Renal pelvis (tissue), 12 donors: ENCODE results near the gene CWC15. TPM values are rescaled to one million over a fixed set of nuclear protein-coding genes. Genes with fewer than 3 reads are reported as not detected.
"Not testable (repeated sequence)": the region's sequence is repeated elsewhere in the genome, so short reads cannot be mapped to it uniquely, and the experiment has no call there.

Experiments used
- DNase-seq: peaks from one replicate; pipeline ENCODE4 v3.0.0-alpha.2; 2013
- long read RNA-seq, 16 experiments: transcript quantifications; one replicate each; lab custom pipeline, GENCODE V29; 2026
- polyA plus RNA-seq, 3 donors: library from polyadenylated mRNA; unstranded; fragments of 120-200 nt; gene quantifications; one replicate each; pipeline ENCODE4 v1.2.1, GENCODE V29; 2013; ENCODE audit not compliant: insufficient read length in 3 of 3

The CWC15 gene
- polyA plus RNA-seq = 100 to 1,000 TPM; 100 to 112 (median 112) TPM
- long read RNA-seq, donor 1, transcript CWC15-201 (7 exons, 1,576 nt) = major isoform, 69 of 89 reads
- long read RNA-seq, donor 1, transcript CWC15-202 (4 exons, 905 nt) = minor isoform, 5 of 89 reads
- long read RNA-seq, donor 1, partial matches to known transcripts = 11 of 89 reads
- long read RNA-seq, donor 1, other reads (novel, unspliced or antisense) = 0 of 89 reads
- long read RNA-seq, donor 2, transcript CWC15-201 (7 exons, 1,576 nt) = major isoform, 67 of 92 reads
- long read RNA-seq, donor 2, transcript CWC15-202 (4 exons, 905 nt) = minor isoform, 5 of 92 reads
- long read RNA-seq, donor 2, transcript CWC15-205 (3 exons, 559 nt) = minor isoform, 8 of 92 reads
- long read RNA-seq, donor 2, partial matches to known transcripts = 10 of 92 reads
- long read RNA-seq, donor 2, other reads (novel, unspliced or antisense) = 0 of 92 reads
- long read RNA-seq, donor 3, transcript CWC15-201 (7 exons, 1,576 nt) = major isoform, 45 of 76 reads
- long read RNA-seq, donor 3, transcript CWC15-202 (4 exons, 905 nt) = minor isoform, 6 of 76 reads
- long read RNA-seq, donor 3, partial matches to known transcripts = 19 of 76 reads
- long read RNA-seq, donor 3, other reads (novel, unspliced or antisense) = 0 of 76 reads
- long read RNA-seq, donor 4, transcript CWC15-201 (7 exons, 1,576 nt) = major isoform, 73 of 93 reads
- long read RNA-seq, donor 4, transcript CWC15-205 (3 exons, 559 nt) = minor isoform, 11 of 93 reads
- long read RNA-seq, donor 4, partial matches to known transcripts = 5 of 93 reads
- long read RNA-seq, donor 4, other reads (novel, unspliced or antisense) = 0 of 93 reads
- long read RNA-seq, donor 5, transcript CWC15-201 (7 exons, 1,576 nt) = major isoform, 24 of 38 reads
- long read RNA-seq, donor 5, transcript CWC15-202 (4 exons, 905 nt) = minor isoform, 10 of 38 reads
- long read RNA-seq, donor 5, partial matches to known transcripts = 0 of 38 reads
- long read RNA-seq, donor 5, other reads (novel, unspliced or antisense) = 0 of 38 reads
- long read RNA-seq, donor 6, transcript CWC15-201 (7 exons, 1,576 nt) = major isoform, 38 of 74 reads
- long read RNA-seq, donor 6, transcript CWC15-202 (4 exons, 905 nt) = minor isoform, 9 of 74 reads
- long read RNA-seq, donor 6, partial matches to known transcripts = 23 of 74 reads
- long read RNA-seq, donor 6, other reads (novel, unspliced or antisense) = 0 of 74 reads
- long read RNA-seq, donor 7, transcript CWC15-201 (7 exons, 1,576 nt) = major isoform, 52 of 98 reads
- long read RNA-seq, donor 7, transcript CWC15-202 (4 exons, 905 nt) = minor isoform, 9 of 98 reads
- long read RNA-seq, donor 7, partial matches to known transcripts = 35 of 98 reads
- long read RNA-seq, donor 7, other reads (novel, unspliced or antisense) = 0 of 98 reads
- long read RNA-seq, donor 8, transcript CWC15-201 (7 exons, 1,576 nt) = major isoform, 18 of 20 reads
- long read RNA-seq, donor 8, partial matches to known transcripts = 0 of 20 reads
- long read RNA-seq, donor 8, other reads (novel, unspliced or antisense) = 0 of 20 reads
- long read RNA-seq, donor 9, transcript CWC15-201 (7 exons, 1,576 nt) = major isoform, 55 of 89 reads
- long read RNA-seq, donor 9, transcript CWC15-202 (4 exons, 905 nt) = minor isoform, 6 of 89 reads
- long read RNA-seq, donor 9, partial matches to known transcripts = 21 of 89 reads
- long read RNA-seq, donor 9, other reads (novel, unspliced or antisense) = 0 of 89 reads
- long read RNA-seq, donor 10, transcript CWC15-201 (7 exons, 1,576 nt) = major isoform, 40 of 58 reads
- long read RNA-seq, donor 10, transcript CWC15-205 (3 exons, 559 nt) = minor isoform, 5 of 58 reads
- long read RNA-seq, donor 10, partial matches to known transcripts = 7 of 58 reads
- long read RNA-seq, donor 10, other reads (novel, unspliced or antisense) = 0 of 58 reads
- long read RNA-seq, donor 11, transcript CWC15-201 (7 exons, 1,576 nt) = major isoform, 28 of 46 reads
- long read RNA-seq, donor 11, partial matches to known transcripts = 12 of 46 reads
- long read RNA-seq, donor 11, other reads (novel, unspliced or antisense) = 0 of 46 reads
- long read RNA-seq, donor 12, transcript CWC15-201 (7 exons, 1,576 nt) = major isoform, 69 of 92 reads
- long read RNA-seq, donor 12, transcript CWC15-205 (3 exons, 559 nt) = minor isoform, 10 of 92 reads
- long read RNA-seq, donor 12, partial matches to known transcripts = 8 of 92 reads
- long read RNA-seq, donor 12, other reads (novel, unspliced or antisense) = 0 of 92 reads
- long read RNA-seq, donor 13, transcript CWC15-202 (4 exons, 905 nt) = minor isoform, 7 of 49 reads
- long read RNA-seq, donor 13, transcript CWC15-201 (7 exons, 1,576 nt) = major isoform, 16 of 49 reads
- long read RNA-seq, donor 13, partial matches to known transcripts = 23 of 49 reads
- long read RNA-seq, donor 13, other reads (novel, unspliced or antisense) = 0 of 49 reads
- long read RNA-seq, donor 14 = 0 reads
- long read RNA-seq, donor 15, transcript CWC15-201 (7 exons, 1,576 nt) = major isoform, 65 of 102 reads
- long read RNA-seq, donor 15, transcript CWC15-205 (3 exons, 559 nt) = minor isoform, 8 of 102 reads
- long read RNA-seq, donor 15, partial matches to known transcripts = 25 of 102 reads
- long read RNA-seq, donor 15, other reads (novel, unspliced or antisense) = 0 of 102 reads
- long read RNA-seq, donor 16, transcript CWC15-205 (3 exons, 559 nt) = minor isoform, 7 of 103 reads
- long read RNA-seq, donor 16, transcript CWC15-201 (7 exons, 1,576 nt) = major isoform, 81 of 103 reads
- long read RNA-seq, donor 16, partial matches to known transcripts = 11 of 103 reads
- long read RNA-seq, donor 16, other reads (novel, unspliced or antisense) = 0 of 103 reads

- DNase-seq = peak; percentile 97
Observed at GRCh38 chr11:94973099-94973968, at the start of gene CWC15, which contains the start of gene KDM4D. Gene CWC15 (minus strand): TSS chr11:94973556. CDS start chr11:94972185, 1,371 bp downstream. Gene KDM4D (plus strand): TSS chr11:94973709. CDS start chr11:94997373, 23,664 bp downstream.

GRCh38 chr11:95021468-95021867 is 48.1 kb upstream of the CWC15 start:
- not testable (repeated sequence) for DNase-seq

DNA sequence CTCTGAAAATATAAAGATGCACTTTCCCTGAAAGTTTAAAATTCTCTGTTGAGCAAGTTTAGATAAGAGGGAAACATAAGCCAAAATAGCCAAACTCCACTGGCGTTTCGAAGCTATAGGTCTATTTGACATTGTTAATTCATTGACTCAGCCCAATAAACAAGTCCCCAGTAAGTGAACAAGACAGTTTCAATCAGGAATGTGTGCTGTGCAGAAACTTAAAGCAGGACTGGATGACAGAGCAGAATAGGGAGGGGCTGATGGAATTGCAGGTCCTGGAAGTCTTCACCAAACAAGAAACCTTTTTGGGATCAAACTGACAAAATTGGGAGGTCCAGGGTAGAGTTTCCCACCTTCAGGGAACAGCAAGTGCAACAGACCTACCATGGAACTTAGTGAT is 42.8 kb upstream of the CWC15 start:
- DNase-seq = no peak

DNA sequence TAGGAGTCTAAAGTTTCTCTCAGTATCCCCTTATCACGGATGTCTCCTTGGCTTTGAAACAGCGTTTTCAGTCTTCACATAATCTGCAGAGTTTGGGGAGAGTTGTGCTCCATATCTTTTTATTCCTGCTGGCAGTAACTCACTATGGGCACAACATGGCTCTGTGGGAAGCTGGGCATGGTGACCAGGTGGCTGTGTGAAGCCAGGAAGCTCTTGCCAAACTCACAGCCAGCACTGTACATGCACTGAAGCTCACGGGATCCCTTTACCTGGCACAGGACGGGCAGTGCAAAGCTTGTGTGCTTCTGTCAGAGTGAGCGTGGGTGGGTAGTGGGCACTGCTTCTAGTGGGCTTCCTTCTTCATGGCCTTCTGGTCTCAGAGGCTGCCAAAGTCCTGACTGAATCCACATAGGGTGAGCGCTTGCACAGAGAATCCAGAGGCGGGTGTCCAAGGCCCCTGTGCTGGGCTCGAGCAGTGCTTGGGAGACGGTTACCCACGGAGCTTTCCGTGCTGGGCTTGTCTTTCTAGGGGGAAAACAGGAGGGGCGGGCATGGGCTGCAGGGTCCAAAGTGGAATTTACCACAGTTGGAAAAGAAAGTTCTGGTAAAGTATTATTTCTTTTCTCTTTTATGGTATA is 40.9 kb upstream of the CWC15 start:
- DNase-seq = no peak

GRCh38 chr11:95011376-95011775 is 38.0 kb upstream of the CWC15 start:
- DNase-seq = no peak

GRCh38 chr11:95005642-95006041 is 32.3 kb upstream of the CWC15 start:
- no peak for DNase-seq

- DNase-seq = no peak
Observed at GRCh38 chr11:95003716-95004115, 30.4 kb upstream of the CWC15 start.

DNA sequence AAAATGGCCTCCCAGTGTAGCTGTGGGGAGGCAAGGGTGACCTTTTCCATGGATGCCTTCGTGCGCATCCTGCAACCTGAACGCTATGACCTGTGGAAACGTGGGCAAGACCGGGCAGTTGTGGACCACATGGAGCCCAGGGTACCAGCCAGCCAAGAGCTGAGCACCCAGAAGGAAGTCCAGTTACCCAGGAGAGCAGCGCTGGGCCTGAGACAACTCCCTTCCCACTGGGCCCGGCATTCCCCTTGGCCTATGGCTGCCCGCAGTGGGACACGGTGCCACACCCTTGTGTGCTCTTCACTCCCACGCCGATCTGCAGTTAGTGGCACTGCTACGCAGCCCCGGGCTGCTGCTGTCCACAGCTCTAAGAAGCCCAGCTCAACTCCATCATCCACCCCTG is 24.9 kb upstream of the CWC15 start:
- no peak for DNase-seq

GRCh38 chr11:94997437-94997836 is 24.1 kb upstream of the CWC15 start:
- DNase-seq = no peak

- DNase-seq = no peak
Observed at GRCh38 chr11:94993400-94993943, 20.1 kb upstream of the CWC15 start.

DNA sequence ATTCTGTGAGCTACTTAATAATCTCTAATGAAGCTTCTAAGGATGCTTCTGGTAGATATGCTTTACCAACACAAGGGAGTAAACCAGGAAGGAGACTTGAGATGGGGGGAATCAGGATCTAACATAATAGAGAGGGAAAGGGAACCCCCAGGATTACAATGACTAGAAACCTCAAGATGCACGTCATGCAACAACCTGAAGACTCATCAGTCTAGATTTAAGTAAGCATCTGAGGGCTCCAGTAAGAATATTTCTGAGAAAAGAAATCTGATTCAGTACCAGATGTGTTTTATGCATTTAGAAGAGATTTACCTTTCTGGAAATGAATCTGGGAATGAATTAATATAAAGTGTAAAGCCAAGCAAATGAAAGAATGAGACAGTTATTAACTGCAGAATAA is 15.4 kb upstream of the CWC15 start:
- no peak for DNase-seq

- no peak for DNase-seq
Observed at GRCh38 chr11:94987378-94987777, 14.0 kb upstream of the CWC15 start.

- no peak for DNase-seq
Observed at GRCh38 chr11:94975599-94975998, 2.2 kb upstream of the CWC15 start.

DNA sequence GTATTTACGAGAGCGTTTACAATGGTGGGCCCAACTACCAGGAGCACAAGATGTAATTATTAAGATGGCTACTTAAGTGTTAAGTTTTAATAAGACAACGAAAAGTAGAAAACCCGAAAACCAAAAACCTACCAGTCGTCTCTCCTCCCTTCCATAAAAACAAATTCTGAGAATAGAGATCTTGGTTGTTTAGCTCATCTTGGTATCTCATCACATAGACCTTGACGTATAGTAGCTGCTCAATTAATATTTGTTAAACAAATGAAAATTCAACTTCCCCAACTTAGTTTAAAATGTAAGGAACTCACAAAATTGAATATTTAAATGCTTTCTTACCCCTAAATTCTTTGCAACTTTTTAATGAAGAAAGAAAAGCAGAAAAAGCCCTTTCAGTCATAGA is 822 bp upstream of the CWC15 start:
- DNase-seq = no peak

DNA sequence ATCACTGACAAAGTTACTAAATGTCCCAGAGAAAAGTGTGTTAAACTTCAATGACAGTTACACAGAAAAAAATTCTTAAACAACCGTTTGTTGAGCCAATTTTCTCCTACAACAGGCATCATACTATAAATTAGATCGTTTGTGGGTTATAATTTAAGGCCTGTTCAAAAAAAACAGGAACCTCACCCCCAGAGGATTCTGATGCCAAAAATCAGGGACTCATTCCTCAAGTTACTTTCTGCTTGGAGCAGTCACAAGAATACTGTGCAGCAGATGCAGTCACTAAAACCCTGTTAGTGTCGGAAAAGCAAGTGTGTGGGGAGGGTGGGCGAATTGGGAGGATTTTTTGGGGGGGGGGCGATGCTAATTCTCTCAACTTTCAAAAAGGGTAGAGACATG is 657 bp downstream of the CWC15 start:
- DNase-seq = no peak

- no peak for DNase-seq
Observed at GRCh38 chr11:94968334-94968958, 4.9 kb downstream of the CWC15 start.
